Measurements from ENCODE around the gene MYO18A. TPM values are rescaled to one million over a fixed set of nuclear protein-coding genes. Genes with fewer than 3 reads are reported as not detected.
A peak's percentile ranks its signal among the peaks of the same experiment; 100 is the strongest.

Gene MYO18A
- total RNA-seq, 3 donors from 2014 or later (not counting 1 experiment from before 2014, with no cell fraction given): 110 to 117 (median 115) TPM

GRCh38 chr17:29085223-29085622, 95.0 kb downstream of the MYO18A start:
- DNase-seq (no peak), ATAC-seq (no peak)
- Mint-ChIP-seq H3K9me3 (no peaks in the 10 kb centered on the region), H3K4me1 (no peaks in the 10 kb centered on the region), H3K27me3 (ENCODE audit: low read depth in 2 of 2) (no peaks in the 10 kb centered on the region), H3K27ac (no peak overlapping the region), H3K4me3 (no peak overlapping the region), H3K36me3 (peaks cover 20% of the 10 kb centered on the region)
- Histone ChIP-seq H3K9me3 (ENCODE audit: control insufficient read depth, insufficient read depth, low read length) (no peaks in the 10 kb centered on the region), H3K27me3 (ENCODE audit: control insufficient read depth, insufficient read depth, low read length) (no peaks in the 10 kb centered on the region), H3K4me3 (ENCODE audit: low read length) (no peak overlapping the region), H3K27ac (ENCODE audit: low read length) (no peak overlapping the region), H3K4me1 (ENCODE audit: control insufficient read depth, insufficient read depth, low read length) (no peaks in the 10 kb centered on the region), H3K36me3 (ENCODE audit: control insufficient read depth, insufficient read depth, low read length) (peaks cover 50% of the 10 kb centered on the region)
- 96% methylated on average over 12 of the region's 12 CpGs for WGBS (ENCODE audit: insufficient coverage)
- intact Hi-C loops (cut with micrococcal nuclease): no loop called here
- TF ChIP-seq CTCF (IDR thresholded peaks at IDR 0.05): no peak

- Mint-ChIP-seq H3K27ac (no peak overlapping the region), H3K36me3 (peaks cover 20% of the 10 kb centered on the region)
- 93% methylated on average over 20 of the region's 21 CpGs for WGBS (ENCODE audit: insufficient coverage)
Measured at GRCh38 chr17:29084541-29085146, 95.6 kb downstream of the MYO18A start.

GRCh38 chr17:29080965-29081364, 99.2 kb downstream of the MYO18A start:
- Histone ChIP-seq H3K27me3 (ENCODE audit: control insufficient read depth, insufficient read depth, low read length) (no peaks in the 10 kb centered on the region), H3K4me3 (ENCODE audit: low read length) (no peak overlapping the region), H3K27ac (ENCODE audit: low read length) (no peak overlapping the region), H3K36me3 (ENCODE audit: control insufficient read depth, insufficient read depth, low read length) (peaks cover 27% of the 10 kb centered on the region), H3K4me1 (ENCODE audit: control insufficient read depth, insufficient read depth, low read length) (no peaks in the 10 kb centered on the region), H3K9me3 (ENCODE audit: control insufficient read depth, insufficient read depth, low read length) (no peaks in the 10 kb centered on the region)
- Mint-ChIP-seq H3K27me3 (ENCODE audit: low read depth in 2 of 2) (no peaks in the 10 kb centered on the region), H3K27ac (peak overlapping the region in 1 of 2 donors; percentile 58), H3K36me3 (peaks cover 7% of the 10 kb centered on the region), H3K9me3 (no peaks in the 10 kb centered on the region), H3K4me1 (peaks cover under 1% of the 10 kb centered on the region in 2 donors), H3K4me3 (no peak overlapping the region)
- TF ChIP-seq CTCF (IDR thresholded peaks at IDR 0.05): no peak
- ATAC-seq: no peak
- 94% methylated on average over 12 of the region's 14 CpGs for whole genome bisulfite sequencing (ENCODE audit: insufficient coverage)
- intact Hi-C loops (cut with micrococcal nuclease): no loop called here
- no peak for DNase-seq

More at GRCh38 chr17:29084541-29085146, 95.6 kb downstream of the MYO18A start:
- Histone ChIP-seq H3K36me3 (ENCODE audit: control insufficient read depth, insufficient read depth, low read length) (peaks cover 48% of the 10 kb centered on the region), H3K27me3 (ENCODE audit: control insufficient read depth, insufficient read depth, low read length) (no peaks in the 10 kb centered on the region), H3K4me3 (ENCODE audit: low read length) (no peak overlapping the region), H3K27ac (ENCODE audit: low read length) (no peak overlapping the region), H3K4me1 (ENCODE audit: control insufficient read depth, insufficient read depth, low read length) (no peaks in the 10 kb centered on the region), H3K9me3 (ENCODE audit: control insufficient read depth, insufficient read depth, low read length) (no peaks in the 10 kb centered on the region)
- H3K4me3 Mint-ChIP-seq: no peak overlapping the region
- DNase-seq (no peak), ATAC-seq (no peak)
- intact Hi-C loops (cut with micrococcal nuclease): no loop called here
- H3K4me1 Mint-ChIP-seq: no peaks in the 10 kb centered on the region
- TF ChIP-seq CTCF (IDR thresholded peaks at IDR 0.05): no peak
- H3K27me3 Mint-ChIP-seq (ENCODE audit: low read depth in 2 of 2): no peaks in the 10 kb centered on the region
- no peaks in the 10 kb centered on the region for H3K9me3 Mint-ChIP-seq

GRCh38 chr17:29080323-29080722, 99.9 kb downstream of the MYO18A start:
- Mint-ChIP-seq H3K9me3 (no peaks in the 10 kb centered on the region), H3K4me3 (no peak overlapping the region)

More at GRCh38 chr17:29080323-29080722, 99.9 kb downstream of the MYO18A start:
- WGBS (ENCODE audit: insufficient coverage): 97% methylated on average over 33 of the region's 33 CpGs
- Histone ChIP-seq H3K9me3 (ENCODE audit: control insufficient read depth, insufficient read depth, low read length) (no peaks in the 10 kb centered on the region), H3K27me3 (ENCODE audit: control insufficient read depth, insufficient read depth, low read length) (no peaks in the 10 kb centered on the region), H3K4me1 (ENCODE audit: control insufficient read depth, insufficient read depth, low read length) (no peaks in the 10 kb centered on the region), H3K4me3 (ENCODE audit: low read length) (no peak overlapping the region), H3K36me3 (ENCODE audit: control insufficient read depth, insufficient read depth, low read length) (peaks cover 21% of the 10 kb centered on the region), H3K27ac (ENCODE audit: low read length) (no peak overlapping the region)
- no peaks in the 10 kb centered on the region for H3K27me3 Mint-ChIP-seq (ENCODE audit: low read depth in 2 of 2)
- ATAC-seq: no peak
- H3K36me3 Mint-ChIP-seq: peaks cover 7% of the 10 kb centered on the region
- no peak for DNase-seq
- no peak for TF ChIP-seq CTCF (IDR thresholded peaks at IDR 0.05)
- intact Hi-C loops (cut with micrococcal nuclease): no loop called here
- peaks cover 6 to 7% of the 10 kb centered on the region in 2 donors for H3K4me1 Mint-ChIP-seq
- no peak overlapping the region for H3K27ac Mint-ChIP-seq

Measured in natural killer cell (primary cell).